Occipital lobe (tissue), 2 donors: ENCODE results near the gene DDX51. TPM values are rescaled to one million over a fixed set of nuclear protein-coding genes. Genes with fewer than 3 reads are reported as not detected.

Source experiments
- DNase-seq: peaks from one replicate; lab custom pipeline; 2025; lab: John Stamatoyannopoulos, UW
- total RNA-seq: library from RNA; depleted of rRNA; stranded (reverse); fragments of >200 nt; gene quantifications from one replicate; pipeline ENCODE4 v1.2.3, GENCODE V29; 2014

Gene DDX51, protein sequence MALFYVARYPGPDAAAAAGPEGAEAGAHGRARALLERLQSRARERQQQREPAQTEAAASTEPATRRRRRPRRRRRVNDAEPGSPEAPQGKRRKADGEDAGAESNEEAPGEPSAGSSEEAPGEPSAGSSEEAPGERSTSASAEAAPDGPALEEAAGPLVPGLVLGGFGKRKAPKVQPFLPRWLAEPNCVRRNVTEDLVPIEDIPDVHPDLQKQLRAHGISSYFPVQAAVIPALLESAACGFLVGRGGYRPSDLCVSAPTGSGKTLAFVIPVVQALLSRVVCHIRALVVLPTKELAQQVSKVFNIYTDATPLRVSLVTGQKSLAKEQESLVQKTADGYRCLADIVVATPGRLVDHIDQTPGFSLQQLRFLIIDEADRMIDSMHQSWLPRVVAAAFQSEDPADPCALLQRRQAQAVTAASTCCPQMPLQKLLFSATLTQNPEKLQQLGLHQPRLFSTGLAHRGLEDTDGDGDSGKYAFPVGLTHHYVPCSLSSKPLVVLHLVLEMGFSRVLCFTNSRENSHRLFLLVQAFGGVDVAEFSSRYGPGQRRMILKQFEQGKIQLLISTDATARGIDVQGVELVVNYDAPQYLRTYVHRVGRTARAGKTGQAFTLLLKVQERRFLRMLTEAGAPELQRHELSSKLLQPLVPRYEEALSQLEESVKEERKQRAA
- total RNA-seq = 7.6 TPM

DNA sequence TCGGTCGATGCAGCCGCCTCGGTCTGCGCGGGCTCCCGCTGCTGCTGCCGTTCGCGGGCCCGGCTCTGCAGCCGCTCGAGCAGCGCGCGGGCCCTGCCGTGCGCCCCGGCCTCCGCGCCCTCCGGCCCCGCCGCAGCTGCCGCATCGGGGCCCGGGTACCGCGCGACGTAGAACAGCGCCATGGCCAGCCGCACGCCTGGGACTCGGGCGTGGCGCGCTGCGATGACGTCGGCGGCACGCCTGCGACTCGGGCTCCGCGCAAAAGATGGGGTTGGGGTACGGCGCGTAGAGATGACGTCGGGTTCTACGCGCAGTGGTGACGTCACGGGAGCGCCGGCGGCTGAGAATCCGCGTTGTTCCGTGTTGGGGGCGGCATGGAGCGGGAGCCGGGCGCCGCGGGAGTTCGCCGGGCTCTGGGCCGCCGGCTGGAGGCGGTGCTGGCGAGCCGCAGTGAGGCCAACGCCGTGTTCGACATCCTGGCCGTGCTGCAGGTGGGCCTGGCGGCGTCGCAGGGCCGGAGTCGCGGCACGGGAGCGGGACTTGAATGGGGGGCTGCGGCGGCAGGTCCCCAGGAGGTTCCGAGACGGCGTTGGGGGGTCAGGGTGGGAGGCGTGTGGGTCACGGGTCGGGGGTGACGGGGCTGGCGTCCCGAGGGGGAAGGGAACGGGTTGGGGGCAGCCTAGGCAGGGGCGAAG is at the start of gene DDX51, which contains the start of gene NOC4L:
DDX51 (minus strand) TSS at position 205 of the 695 bp plus-strand sequence; CDS start at position 182, 23 bp downstream.
NOC4L (plus strand) TSS at position 343 of the 695 bp plus-strand sequence; CDS start at position 375, 32 bp downstream.
- DNase-seq = peak; percentile 80

DNA sequence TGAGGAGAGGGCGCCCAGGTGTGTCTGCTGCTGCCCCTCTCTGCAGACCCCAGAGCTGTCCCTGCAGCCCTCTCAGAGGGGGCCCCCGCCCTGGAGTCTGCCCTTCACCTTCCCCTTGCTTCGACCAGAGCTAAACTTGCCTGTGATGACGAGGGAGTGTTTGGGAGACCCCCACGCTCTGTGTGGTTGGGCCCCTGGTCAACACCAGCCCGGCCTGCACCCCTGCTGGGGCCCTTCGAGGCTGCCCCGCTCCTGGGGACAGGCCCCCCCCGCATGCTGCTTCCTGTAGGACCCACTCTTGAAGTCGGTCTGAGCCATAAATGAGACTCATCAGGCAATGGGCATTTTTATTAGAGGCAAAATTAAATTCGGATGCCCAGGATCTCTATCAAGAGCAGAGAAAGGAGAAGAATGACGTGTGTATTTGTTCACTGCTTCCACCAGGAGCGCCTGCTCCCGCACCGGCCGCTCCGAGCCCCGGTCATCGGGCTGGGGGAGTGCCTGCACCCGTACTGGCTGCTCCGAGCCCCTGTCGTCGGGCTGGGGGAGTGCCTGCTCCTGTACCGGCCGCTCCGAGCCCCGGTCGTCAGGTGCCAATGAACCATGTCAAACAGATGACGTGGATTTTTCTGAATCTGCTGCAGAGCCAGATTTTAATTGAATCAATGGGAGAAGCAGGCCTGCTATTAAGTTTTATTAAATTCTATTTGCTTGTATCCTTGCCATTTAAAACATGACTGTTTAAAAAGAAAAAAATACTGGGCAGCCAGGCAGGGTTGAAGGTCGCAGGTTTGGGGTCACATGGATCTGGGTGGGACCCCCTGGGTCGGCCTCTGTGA is 47.8 kb upstream of the DDX51 start:
- DNase-seq = no peak

DNA sequence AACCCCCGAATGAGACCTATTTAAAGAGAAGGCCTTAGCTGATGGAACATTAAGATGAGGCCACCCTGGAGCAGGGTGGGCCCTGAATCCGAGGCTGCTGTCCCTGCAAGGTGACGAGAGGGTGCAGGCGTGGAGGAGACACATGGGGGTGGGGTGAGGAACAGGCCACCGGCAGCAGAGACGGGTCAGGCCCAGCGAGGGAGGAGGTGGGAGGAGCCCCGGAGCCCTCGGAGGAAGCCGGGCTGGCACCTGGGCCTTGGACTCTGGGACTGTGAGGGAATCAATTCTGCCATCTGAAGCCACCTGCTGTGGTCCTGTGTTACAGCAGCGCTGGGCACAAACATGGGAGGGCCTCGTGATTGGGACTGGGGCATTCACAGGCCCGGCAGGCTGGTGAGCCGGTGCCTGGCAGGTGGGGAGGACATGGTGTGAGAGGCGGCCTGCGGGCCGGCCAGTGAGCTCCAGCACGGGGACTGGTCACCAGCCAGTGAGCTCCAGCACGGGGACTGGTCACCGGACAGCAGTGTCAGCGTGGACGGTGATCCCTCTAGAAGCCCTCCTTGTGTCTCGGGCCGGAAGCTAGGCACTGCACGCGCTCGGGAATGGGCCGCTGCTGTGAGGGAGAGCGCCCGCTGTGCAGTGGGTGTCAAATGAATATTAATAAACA is 46.8 kb upstream of the DDX51 start:
- DNase-seq = no peak

DNA sequence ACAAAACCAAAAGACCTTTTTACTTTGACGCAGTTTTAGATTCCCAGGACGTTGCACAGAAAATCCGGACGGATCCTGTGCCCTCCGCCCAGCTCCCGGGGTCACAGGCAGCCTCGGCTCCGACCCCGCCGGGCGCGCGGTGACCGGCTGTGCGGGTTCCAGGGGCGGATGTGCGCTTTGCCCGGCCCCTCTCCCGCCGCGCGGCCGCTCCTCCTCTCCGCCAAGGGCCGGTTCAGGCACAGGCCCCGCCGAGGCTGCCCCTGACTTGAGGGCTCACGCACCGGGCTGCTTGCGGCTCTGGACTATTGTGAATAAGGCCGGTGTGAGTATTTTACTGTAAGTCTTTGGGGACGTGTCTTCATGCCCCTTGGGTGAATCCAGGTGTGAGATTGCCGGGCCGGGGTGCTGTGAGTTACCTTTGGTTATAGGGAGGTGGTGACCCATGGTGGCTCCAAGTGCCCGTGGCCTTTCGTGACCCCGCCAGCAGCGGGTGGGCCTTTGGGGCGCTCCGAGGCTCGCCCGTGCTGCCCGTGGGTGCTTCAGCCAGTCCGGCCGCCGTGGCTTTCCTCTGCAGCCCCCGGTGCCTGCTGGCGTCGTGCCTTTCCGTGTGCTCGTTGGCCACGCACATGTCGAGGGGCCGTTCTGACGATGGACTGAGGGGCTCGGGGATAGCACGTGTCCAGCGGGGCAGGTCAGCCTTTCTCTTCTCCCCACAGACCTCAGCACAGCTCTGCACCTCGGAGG is 46.1 kb upstream of the DDX51 start:
- no peak for DNase-seq

- DNase-seq = peak; percentile 74
Observed at GRCh38 chr12:132189378-132190011, 45.4 kb upstream of the DDX51 start.

DNA sequence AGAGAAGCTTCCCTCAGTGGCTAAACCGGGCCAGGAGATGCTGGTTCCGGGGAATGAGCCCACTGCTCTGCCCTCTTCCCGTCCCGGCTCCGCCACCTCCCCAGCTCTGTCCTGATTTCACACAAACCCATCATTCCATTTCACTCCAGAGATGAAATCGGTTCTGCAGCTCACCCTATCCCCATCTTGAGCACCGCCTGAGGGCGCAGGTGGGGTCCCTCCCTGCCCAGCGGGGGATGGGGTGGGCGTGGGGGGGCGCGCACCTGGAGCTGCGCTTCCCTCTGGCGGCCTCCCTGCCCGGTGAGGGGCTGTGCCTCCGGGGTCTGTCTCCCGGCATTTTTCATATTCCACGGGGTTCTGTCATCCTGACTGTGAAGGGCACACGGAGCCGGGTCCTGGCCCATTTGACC is 44.8 kb upstream of the DDX51 start:
- DNase-seq = no peak

DNA sequence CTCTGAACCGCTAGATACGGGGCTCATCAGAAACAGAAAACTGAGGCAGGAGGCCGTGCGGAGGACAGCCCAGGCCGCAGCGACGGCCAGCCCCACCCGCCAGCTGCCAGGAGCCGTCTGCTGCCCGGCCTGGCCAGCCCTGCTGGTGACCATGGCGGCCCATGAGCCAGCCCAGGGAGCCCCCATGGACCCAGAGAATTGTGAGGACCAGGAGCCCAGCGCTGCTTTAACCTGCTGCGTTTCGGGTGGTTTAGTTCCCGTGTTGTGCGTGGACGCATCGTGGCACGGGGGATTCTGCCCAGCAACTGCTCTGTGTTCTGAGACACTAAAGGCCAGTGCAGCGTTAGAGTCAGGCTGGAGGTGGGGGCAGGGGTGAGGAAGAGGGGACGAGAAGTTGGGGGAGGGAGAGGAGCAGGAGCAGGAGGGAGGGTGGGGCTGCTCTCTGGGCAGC is 44.4 kb upstream of the DDX51 start:
- no peak for DNase-seq

GRCh38 chr12:132187646-132188450 is 43.7 kb upstream of the DDX51 start:
- DNase-seq = no peak

- DNase-seq = no peak
Observed at GRCh38 chr12:132186857-132187620, 42.9 kb upstream of the DDX51 start.

GRCh38 chr12:132186208-132186856 is 42.2 kb upstream of the DDX51 start:
- no peak for DNase-seq

- DNase-seq = no peak
Observed at GRCh38 chr12:132185705-132186104, 41.6 kb upstream of the DDX51 start.

- DNase-seq = no peak
Observed at GRCh38 chr12:132182711-132183365, 38.7 kb upstream of the DDX51 start.

DNA sequence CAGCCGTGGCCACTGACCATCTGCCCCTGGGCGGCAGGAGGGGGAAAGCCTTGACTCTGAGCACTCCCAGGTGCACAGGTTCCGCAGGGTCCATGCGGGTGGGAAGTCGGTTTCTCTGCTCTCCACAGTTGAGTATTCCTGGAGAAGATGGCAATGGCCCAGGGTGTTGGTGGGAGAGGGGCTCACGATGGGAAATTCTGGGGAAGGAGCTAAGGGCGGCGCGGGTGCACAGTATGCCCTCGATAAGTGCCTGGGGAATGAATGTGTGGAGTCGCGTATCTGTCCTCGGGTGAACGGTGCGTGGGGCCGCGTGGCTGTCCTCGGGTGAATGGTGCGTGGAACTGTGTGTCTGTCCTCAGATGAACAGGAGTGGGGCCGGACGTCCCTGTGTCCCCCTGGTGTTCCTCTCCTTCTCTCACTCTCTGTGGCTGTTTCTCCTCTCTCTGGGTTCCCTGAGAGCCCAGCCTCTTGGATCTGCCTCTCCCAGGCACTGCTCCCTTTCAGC is 38.1 kb upstream of the DDX51 start:
- DNase-seq = no peak

DNA sequence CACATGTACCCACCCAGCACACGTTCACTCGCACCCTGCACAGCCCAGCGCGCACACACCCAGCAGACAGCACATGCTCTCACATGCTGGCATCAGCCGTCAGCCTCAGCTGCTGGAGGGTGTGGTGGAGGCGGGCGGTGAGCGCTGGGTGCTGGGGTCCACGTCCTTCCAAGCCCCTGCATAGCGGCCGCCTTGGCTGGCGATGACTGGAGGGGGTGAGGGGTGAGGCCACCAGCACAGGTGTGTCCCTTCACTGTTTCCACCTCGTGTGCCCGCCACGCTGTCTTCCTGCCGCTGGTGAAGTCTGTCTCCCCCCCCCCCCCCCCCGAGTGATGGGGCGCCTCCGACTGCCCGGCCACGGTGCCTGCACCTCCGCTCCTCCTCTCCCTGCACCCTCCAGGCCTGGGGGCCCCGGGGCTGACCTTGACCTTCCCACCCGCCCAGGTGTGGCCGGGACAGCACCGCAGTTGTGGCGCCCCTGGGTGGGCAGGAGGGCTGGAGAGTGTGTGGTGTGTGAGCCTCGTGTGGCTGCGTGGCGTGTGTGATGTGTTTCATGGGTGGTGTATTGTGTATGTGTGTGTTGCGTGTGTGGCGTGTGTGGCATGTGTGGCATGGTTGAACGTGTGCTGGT is 37.6 kb upstream of the DDX51 start:
- no peak for DNase-seq

GRCh38 chr12:132180648-132181546 is 36.8 kb upstream of the DDX51 start:
- no peak for DNase-seq
